Measurements from ENCODE around the gene SLC4A3. TPM values are rescaled to one million over a fixed set of nuclear protein-coding genes. Genes with fewer than 3 reads are reported as not detected.

The SLC4A3 gene
- total RNA-seq, 4 donors from 2014 or later = 2.3 to 29.4 (median 3.5) TPM

GRCh38 chr2:219663116-219663762 is 35.8 kb downstream of the SLC4A3 start:
- TF ChIP-seq CTCF (IDR thresholded peaks at IDR 0.05) = no peak
- no peak for TF ChIP-seq POLR2A (IDR thresholded peaks at IDR 0.05)
- no peak overlapping the region for H3K4me3 ChIP-seq
- no peaks in the 10 kb centered on the region for H3K36me3 ChIP-seq
- no peak for DNase-seq
- no peaks in the 10 kb centered on the region for H3K4me1 ChIP-seq
- intact Hi-C loops (cut with DNase I; ENCODE audit: low total_unique reads) = no loop called here
- no peaks in the 10 kb centered on the region for H3K9me3 ChIP-seq
- H3K27ac ChIP-seq = no peak overlapping the region
- H3K27me3 ChIP-seq = no peaks in the 10 kb centered on the region

- no peak overlapping the region for H3K27ac ChIP-seq
- no peaks in the 10 kb centered on the region for H3K27me3 ChIP-seq
- H3K4me1 ChIP-seq = no peaks in the 10 kb centered on the region
- DNase-seq = no peak
- TF ChIP-seq CTCF (IDR thresholded peaks at IDR 0.05) (no peak), POLR2A (IDR thresholded peaks at IDR 0.05) (no peak)
- H3K4me3 ChIP-seq = no peak overlapping the region
- H3K9me3 ChIP-seq = no peaks in the 10 kb centered on the region
- intact Hi-C loops (cut with DNase I; ENCODE audit: low total_unique reads) = no loop called here
- no peaks in the 10 kb centered on the region for H3K36me3 ChIP-seq
Observed at GRCh38 chr2:219664041-219664440, 36.6 kb downstream of the SLC4A3 start.

- TF ChIP-seq POLR2A (IDR thresholded peaks at IDR 0.05) (no peak), CTCF (IDR thresholded peaks at IDR 0.05) (no peak)
- no peaks in the 10 kb centered on the region for H3K9me3 ChIP-seq
- intact Hi-C loops (cut with DNase I; ENCODE audit: low total_unique reads) = no loop called here
- DNase-seq = no peak
- H3K27me3 ChIP-seq = no peaks in the 10 kb centered on the region
- no peak overlapping the region for H3K27ac ChIP-seq
- no peaks in the 10 kb centered on the region for H3K36me3 ChIP-seq
- H3K4me3 ChIP-seq = no peak overlapping the region
- no peaks in the 10 kb centered on the region for H3K4me1 ChIP-seq
Observed at GRCh38 chr2:219664944-219665343, 37.5 kb downstream of the SLC4A3 start.

GRCh38 chr2:219665926-219666325 is 38.5 kb downstream of the SLC4A3 start:
- no peaks in the 10 kb centered on the region for H3K36me3 ChIP-seq
- DNase-seq = no peak
- intact Hi-C loops (cut with DNase I; ENCODE audit: low total_unique reads) = no loop called here
- H3K27me3 ChIP-seq = no peaks in the 10 kb centered on the region
- H3K27ac ChIP-seq = no peak overlapping the region
- H3K4me1 ChIP-seq = no peaks in the 10 kb centered on the region
- H3K4me3 ChIP-seq = no peak overlapping the region
- H3K9me3 ChIP-seq = no peaks in the 10 kb centered on the region
- TF ChIP-seq POLR2A (IDR thresholded peaks at IDR 0.05) = no peak
- no peak for TF ChIP-seq CTCF (IDR thresholded peaks at IDR 0.05)

- no peak overlapping the region for H3K4me3 ChIP-seq
- intact Hi-C loops (cut with DNase I; ENCODE audit: low total_unique reads) = no loop called here
- TF ChIP-seq POLR2A (IDR thresholded peaks at IDR 0.05) (no peak), CTCF (IDR thresholded peaks at IDR 0.05) (no peak)
- H3K4me1 ChIP-seq = no peaks in the 10 kb centered on the region
- H3K9me3 ChIP-seq = no peaks in the 10 kb centered on the region
- no peak for DNase-seq
- no peak overlapping the region for H3K27ac ChIP-seq
- H3K36me3 ChIP-seq = no peaks in the 10 kb centered on the region
- no peaks in the 10 kb centered on the region for H3K27me3 ChIP-seq
Observed at GRCh38 chr2:219668316-219668715, 40.9 kb downstream of the SLC4A3 start.

Measured in uterus (tissue), 4 donors.